Measurements from ENCODE around the gene OR2AK2. TPM values are rescaled to one million over a fixed set of nuclear protein-coding genes. Genes with fewer than 3 reads are reported as not detected.
"Not testable (repeated sequence)": the region's sequence is repeated elsewhere in the genome, so short reads cannot be mapped to it uniquely, and the experiment has no call there.

Gene OR2AK2
- total and polyA plus RNA-seq, 10 donors = 0.49 to 3.1 (median 1.5) TPM; not detected in 3

- Histone ChIP-seq H3K27me3 (replicated peaks in 1 of 7) (peaks cover 0 to 5% (median 0%) of the 10 kb centered on the region in 7 donors), H3K36me3 (no peaks in the 10 kb centered on the region), H3K4me3 (no peak overlapping the region), H3K9me3 (peaks cover 0 to 17% (median 5%) of the 10 kb centered on the region in 8 donors), H3K4me1 (no peaks in the 10 kb centered on the region), H3K27ac (no peak overlapping the region)
- no peak for DNase-seq
- 94 to 99% (median 96%) methylated on average over 8 of the region's 8 CpGs for WGBS, 5 donors
- intact Hi-C loops (cut with DNase I; ENCODE audit: low total_unique reads) = no loop called here
- TF ChIP-seq CTCF (IDR thresholded peaks at IDR 0.05 in 8 of 11, conservative IDR thresholded peaks at IDR 0.05 in 3 of 11) = no peak
- no peak for TF ChIP-seq POLR2A (IDR thresholded peaks at IDR 0.05)
- TF ChIP-seq POLR2AphosphoS5 (IDR thresholded peaks at IDR 0.05) = no peak
Measured at GRCh38 chr1:247933989-247934388, 31.0 kb upstream of the OR2AK2 start.

GRCh38 chr1:247935781-247936180 lies 29.3 kb upstream of the OR2AK2 start:
- H3K4me1 ChIP-seq = no peaks in the 10 kb centered on the region
- peaks cover 0 to 5% (median 0%) of the 10 kb centered on the region in 7 donors for H3K27me3 ChIP-seq (replicated peaks in 1 of 7)
- TF ChIP-seq POLR2AphosphoS5 (IDR thresholded peaks at IDR 0.05) (no peak), CTCF (IDR thresholded peaks at IDR 0.05 in 8 of 11, conservative IDR thresholded peaks at IDR 0.05 in 3 of 11) (no peak), POLR2A (IDR thresholded peaks at IDR 0.05) (no peak)
- no peak overlapping the region for H3K27ac ChIP-seq
- DNase-seq = no peak
- no peak overlapping the region for H3K4me3 ChIP-seq
- peaks cover 0 to 17% (median 5%) of the 10 kb centered on the region in 8 donors for H3K9me3 ChIP-seq
- H3K36me3 ChIP-seq = no peaks in the 10 kb centered on the region
- intact Hi-C loops (cut with DNase I; ENCODE audit: low total_unique reads) = no loop called here
- WGBS, 5 donors = 86 to 98% (median 94%) methylated on average over 8 to 9 of the region's 9 CpGs

GRCh38 chr1:247936415-247936814 lies 28.6 kb upstream of the OR2AK2 start:
- H3K36me3 ChIP-seq = no peaks in the 10 kb centered on the region
- peaks cover 0 to 17% (median 5%) of the 10 kb centered on the region in 8 donors for H3K9me3 ChIP-seq
- intact Hi-C loops (cut with DNase I; ENCODE audit: low total_unique reads) = no loop called here
- H3K4me3 ChIP-seq = peak overlapping the region in 1 of 8 donors; percentile 79
- 92 to 95% (median 94%) methylated on average over 17 to 18 of the region's 18 CpGs for WGBS, 5 donors
- peaks cover 0 to 5% (median 0%) of the 10 kb centered on the region in 7 donors for H3K27me3 ChIP-seq (replicated peaks in 1 of 7)
- TF ChIP-seq CTCF (IDR thresholded peaks at IDR 0.05 in 8 of 11, conservative IDR thresholded peaks at IDR 0.05 in 3 of 11) = no peak
- TF ChIP-seq POLR2A (IDR thresholded peaks at IDR 0.05) = no peak
- TF ChIP-seq POLR2AphosphoS5 (IDR thresholded peaks at IDR 0.05) = no peak
- no peaks in the 10 kb centered on the region for H3K4me1 ChIP-seq
- no peak overlapping the region for H3K27ac ChIP-seq
- DNase-seq = no peak

GRCh38 chr1:247936965-247937734 lies 27.9 kb upstream of the OR2AK2 start:
- intact Hi-C loops (cut with DNase I; ENCODE audit: low total_unique reads); H3K27me3 ChIP-seq (replicated peaks in 1 of 7); H3K36me3 ChIP-seq; H3K4me1 ChIP-seq: not testable (repeated sequence)
- Histone ChIP-seq H3K27ac (peak overlapping the region in 5 of 8 donors; percentile 43 to 83 (median 64)), H3K4me3 (peak overlapping the region in 7 of 8 donors; percentile 10 to 79 (median 45)), H3K9me3 (peaks cover 0 to 17% (median 5%) of the 10 kb centered on the region in 8 donors)
- TF ChIP-seq POLR2AphosphoS5 (IDR thresholded peaks at IDR 0.05) (peak; percentile 70 to 82 (median 70)), CTCF (IDR thresholded peaks at IDR 0.05 in 8 of 11, conservative IDR thresholded peaks at IDR 0.05 in 3 of 11) (peak; percentile 73 to 97 (median 89))
- 4 to 26% (median 19%) methylated on average over 32 to 44 of the region's 44 CpGs for WGBS, 5 donors
- DNase-seq = peak; percentile 96

All from spleen (tissue), 11 donors.